Panc1 (cell line): Measurements from ENCODE around the gene HES5.

Experiments used
- POLR2AphosphoS5 ChIP-seq: IDR thresholded peaks from 2 replicates; pipeline ENCODE4 v1.6.1; 2012; ENCODE audit warnings: mild to moderate bottlenecking, low read depth, low read length, moderate library complexity
- REST ChIP-seq, 2 experiments: IDR thresholded peaks; 2 replicates each; pipeline ENCODE4 v1.6.1; 2011 to 2012; ENCODE audit warnings: low read depth in 2 of 2, control low read depth in 1 of 2, low read length in 1 of 2, mild to moderate bottlenecking in 1 of 2, moderate library complexity in 1 of 2; ENCODE audit not compliant: insufficient read depth in 1 of 2
- TF ChIP-seq, protein P1 (sequence below): fragments of 450-650 bp; IDR thresholded peaks from 2 replicates; pipeline ENCODE4 v1.5.1; 2017; ENCODE audit warnings: mild to moderate bottlenecking

DNA sequence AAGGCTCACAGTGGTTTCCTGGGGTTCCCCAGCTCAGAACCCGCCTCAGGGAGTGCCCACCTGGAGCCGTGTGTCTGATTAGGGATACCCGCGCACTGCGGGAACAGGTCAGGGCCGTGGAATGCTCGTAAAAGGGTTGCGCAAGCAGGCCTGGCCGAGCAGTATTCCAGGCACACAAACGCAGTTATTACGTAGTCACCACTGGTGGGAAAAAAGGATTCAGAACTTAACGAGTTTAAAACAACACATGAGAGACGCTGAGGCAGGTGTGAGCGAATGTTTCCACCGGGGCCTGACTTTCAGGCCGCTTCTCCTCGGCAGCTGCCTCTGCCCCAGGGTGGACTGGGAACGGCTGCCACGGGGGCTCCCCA lies 35.8 kb downstream of the HES5 start:
- TF ChIP-seq, protein P1, sequence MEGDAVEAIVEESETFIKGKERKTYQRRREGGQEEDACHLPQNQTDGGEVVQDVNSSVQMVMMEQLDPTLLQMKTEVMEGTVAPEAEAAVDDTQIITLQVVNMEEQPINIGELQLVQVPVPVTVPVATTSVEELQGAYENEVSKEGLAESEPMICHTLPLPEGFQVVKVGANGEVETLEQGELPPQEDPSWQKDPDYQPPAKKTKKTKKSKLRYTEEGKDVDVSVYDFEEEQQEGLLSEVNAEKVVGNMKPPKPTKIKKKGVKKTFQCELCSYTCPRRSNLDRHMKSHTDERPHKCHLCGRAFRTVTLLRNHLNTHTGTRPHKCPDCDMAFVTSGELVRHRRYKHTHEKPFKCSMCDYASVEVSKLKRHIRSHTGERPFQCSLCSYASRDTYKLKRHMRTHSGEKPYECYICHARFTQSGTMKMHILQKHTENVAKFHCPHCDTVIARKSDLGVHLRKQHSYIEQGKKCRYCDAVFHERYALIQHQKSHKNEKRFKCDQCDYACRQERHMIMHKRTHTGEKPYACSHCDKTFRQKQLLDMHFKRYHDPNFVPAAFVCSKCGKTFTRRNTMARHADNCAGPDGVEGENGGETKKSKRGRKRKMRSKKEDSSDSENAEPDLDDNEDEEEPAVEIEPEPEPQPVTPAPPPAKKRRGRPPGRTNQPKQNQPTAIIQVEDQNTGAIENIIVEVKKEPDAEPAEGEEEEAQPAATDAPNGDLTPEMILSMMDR, result no peak
- TF ChIP-seq REST (IDR thresholded peaks at IDR 0.05; ENCODE audit: insufficient read depth in 1 of 2, low read depth in 2 of 2, low read length in 1 of 2), result no peak
- TF ChIP-seq POLR2AphosphoS5, result no peak
